Neural cell (in vitro differentiated cells): Measurements from ENCODE around the gene SCRN2.

Source experiments
- CTCF ChIP-seq: fragments of 450-650 bp; IDR thresholded peaks from 2 replicates; pipeline ENCODE4 v1.5.1; 2014; ENCODE audit warnings: antibody characterized with exemption, mild to moderate bottlenecking, moderate library complexity; ENCODE audit not compliant: poor library complexity, severe bottlenecking
- EP300 ChIP-seq: fragments of 450-650 bp; conservative IDR thresholded peaks from 2 replicates; pipeline ENCODE4 v1.6.1; 2014; ENCODE audit warnings: antibody characterized with exemption, mild to moderate bottlenecking, moderate library complexity; ENCODE audit not compliant: poor library complexity, severe bottlenecking
- EZH2 ChIP-seq: fragments of 200-600, 300-800 bp; shearing (Covaris generic), sonication (generic); IDR thresholded peaks from 2 replicates; pipeline ENCODE4 v1.6.1; 2014; ENCODE audit warnings: antibody characterized with exemption, low read length, borderline replicate concordance, mild to moderate bottlenecking; ENCODE audit not compliant: insufficient read depth, poor library complexity, severe bottlenecking
- REST ChIP-seq: IDR thresholded peaks from 2 replicates; pipeline ENCODE4 v1.6.1; 2012; ENCODE audit warnings: borderline replicate concordance
- TAF1 ChIP-seq: IDR thresholded peaks from 2 replicates; pipeline ENCODE4 v1.6.1; 2012; ENCODE audit warnings: low read depth

- no peak for TF ChIP-seq REST
- TF ChIP-seq TAF1: no peak
- no peak for TF ChIP-seq CTCF
- TF ChIP-seq EP300: no peak
- no peak for TF ChIP-seq EZH2
Measured at GRCh38 chr17:47808830-47809480, 32.1 kb downstream of the SCRN2 start.
